HepG2 (cell line): ENCODE measurements around the gene SRP9. TPM values are rescaled to one million over a fixed set of nuclear protein-coding genes. Genes with fewer than 3 reads are reported as not detected.

Experiments used
- ELF3 ChIP-seq: IDR thresholded peaks from 2 replicates; pipeline ENCODE4 v1.6.1; 2016; ENCODE audit warnings: missing genetic modification reagents, missing compliant biosample characterization
- EP300 ChIP-seq, 3 experiments: sonication (generic) in 1 of 3; formaldehyde crosslinking in 1 of 3; IDR thresholded peaks; 2 replicates each; pipeline versions ENCODE4 v1.5.1 to v1.6.1; 2011 to 2020; ENCODE audit warnings: low read depth in 2 of 3, low read length in 2 of 3, borderline replicate concordance in 1 of 3, improper control_type of control experiment in 1 of 3, mild to moderate bottlenecking in 1 of 3, missing genetic modification reagents in 1 of 3, moderate library complexity in 1 of 3
- FOXM1 ChIP-seq: sonication (generic); formaldehyde crosslinking; IDR thresholded peaks from 2 replicates; pipeline ENCODE4 v1.5.0; 2020; ENCODE audit warnings: missing genetic modification reagents
- KDM5B ChIP-seq: sonication (generic); formaldehyde crosslinking; IDR thresholded peaks from 2 replicates; pipeline ENCODE4 v1.4.0; 2020; ENCODE audit warnings: missing genetic modification reagents, mild to moderate bottlenecking, borderline replicate concordance
- LCORL ChIP-seq, 2 experiments: fragments of 450-650 bp in 1 of 2; sonication (generic) in 1 of 2; formaldehyde crosslinking in 1 of 2; IDR thresholded peaks; 2 replicates each; pipeline versions ENCODE4 v1.5.0 to v1.6.1; 2017 to 2020; ENCODE audit warnings: antibody characterized with exemption in 1 of 2, missing genetic modification reagents in 1 of 2
- NFE2L1 ChIP-seq: sonication (generic); formaldehyde crosslinking; IDR thresholded peaks from 2 replicates; pipeline ENCODE4 v1.4.0; 2020; ENCODE audit warnings: missing genetic modification reagents, mild to moderate bottlenecking, borderline replicate concordance
- POLR2AphosphoS5 ChIP-seq: IDR thresholded peaks from 2 replicates; pipeline ENCODE4 v1.6.1; 2012; ENCODE audit warnings: low read depth, low read length
- SMAD1 ChIP-seq: sonication (generic); formaldehyde crosslinking; IDR thresholded peaks from 2 replicates; pipeline ENCODE4 v1.4.0; 2020; ENCODE audit warnings: missing genetic modification reagents, low read depth, mild to moderate bottlenecking, borderline replicate concordance
- TFAP4 ChIP-seq: sonication (generic); IDR thresholded peaks from 2 replicates; pipeline ENCODE4 v1.6.1; 2016; ENCODE audit warnings: low read depth, borderline replicate concordance
- YEATS4 ChIP-seq: sonication (generic); formaldehyde crosslinking; IDR thresholded peaks from 2 replicates; pipeline ENCODE4 v1.4.0; 2020; ENCODE audit warnings: missing genetic modification reagents, borderline replicate concordance
- ZBTB14 ChIP-seq: sonication (generic); formaldehyde crosslinking; IDR thresholded peaks from 2 replicates; pipeline ENCODE4 v1.4.0; 2020; ENCODE audit warnings: missing genetic modification reagents
- ZFP36L1 ChIP-seq: sonication (generic); formaldehyde crosslinking; IDR thresholded peaks from 2 replicates; pipeline ENCODE4 v1.8.0; 2022; ENCODE audit warnings: mild to moderate bottlenecking, missing genetic modification reagents, moderate library complexity
- ZNF326 ChIP-seq: sonication (generic); formaldehyde crosslinking; IDR thresholded peaks from 2 replicates; pipeline ENCODE4 v1.4.0; 2020; ENCODE audit warnings: missing genetic modification reagents, borderline replicate concordance
- ZNF333 ChIP-seq: sonication (generic); formaldehyde crosslinking; IDR thresholded peaks from 2 replicates; pipeline ENCODE4 v1.4.0; 2020; ENCODE audit warnings: mild to moderate bottlenecking, missing genetic modification reagents, borderline replicate concordance
- ZNF432 ChIP-seq: sonication (generic); formaldehyde crosslinking; IDR thresholded peaks from 2 replicates; pipeline ENCODE4 v1.5.0; 2020; ENCODE audit warnings: missing genetic modification reagents, mild to moderate bottlenecking, borderline replicate concordance
- ZNF609 ChIP-seq: sonication (generic); formaldehyde crosslinking; IDR thresholded peaks from 2 replicates; pipeline ENCODE4 v1.4.0; 2020; ENCODE audit warnings: mild to moderate bottlenecking, missing genetic modification reagents, borderline replicate concordance
- ZNF747 ChIP-seq: sonication (generic); formaldehyde crosslinking; IDR thresholded peaks from 2 replicates; pipeline ENCODE4 v1.8.1; 2023; ENCODE audit warnings: missing genetic modification reagents, mild to moderate bottlenecking, borderline replicate concordance
- polyA plus RNA-seq, 8 experiments: library from polyadenylated mRNA; depleted of rRNA in 3 of 8; stranded (reverse) in 7 of 8; unstranded in 1 of 8; fragments of >200 nt; fragmentation: Illumina TruSeq in 4 of 8; extraction: Trizol in 4 of 8; gene quantifications; 2 replicates each; pipeline versions ENCODE4 v1.2.1 to v1.2.3, GENCODE V29; 2011 to 2016; ENCODE audit warnings: low read depth in 4 of 8, missing spikeins in 1 of 8, mixed read lengths in 1 of 8; ENCODE audit not compliant: insufficient read depth in 1 of 8
- total RNA-seq, 5 experiments: library from RNA; depleted of rRNA; stranded (reverse); fragments of >200 nt; fragmentation: Illumina TruSeq; extraction: Trizol; gene quantifications; 2 replicates each; pipeline ENCODE4 v1.2.3, GENCODE V29; 2016; ENCODE audit warnings: low read depth in 1 of 5
- TF ChIP-seq, protein P1 (sequence below): sonication (generic); formaldehyde crosslinking; IDR thresholded peaks from 2 replicates; pipeline ENCODE4 v1.5.0; 2020; ENCODE audit warnings: missing genetic modification reagents

SRP9 gene
- total and polyA plus RNA-seq, 2 of the 13 experiments (the other 11 are each of a cell fraction or from before 2014, with no cell fraction given), result 251 to 307 TPM

DNA sequence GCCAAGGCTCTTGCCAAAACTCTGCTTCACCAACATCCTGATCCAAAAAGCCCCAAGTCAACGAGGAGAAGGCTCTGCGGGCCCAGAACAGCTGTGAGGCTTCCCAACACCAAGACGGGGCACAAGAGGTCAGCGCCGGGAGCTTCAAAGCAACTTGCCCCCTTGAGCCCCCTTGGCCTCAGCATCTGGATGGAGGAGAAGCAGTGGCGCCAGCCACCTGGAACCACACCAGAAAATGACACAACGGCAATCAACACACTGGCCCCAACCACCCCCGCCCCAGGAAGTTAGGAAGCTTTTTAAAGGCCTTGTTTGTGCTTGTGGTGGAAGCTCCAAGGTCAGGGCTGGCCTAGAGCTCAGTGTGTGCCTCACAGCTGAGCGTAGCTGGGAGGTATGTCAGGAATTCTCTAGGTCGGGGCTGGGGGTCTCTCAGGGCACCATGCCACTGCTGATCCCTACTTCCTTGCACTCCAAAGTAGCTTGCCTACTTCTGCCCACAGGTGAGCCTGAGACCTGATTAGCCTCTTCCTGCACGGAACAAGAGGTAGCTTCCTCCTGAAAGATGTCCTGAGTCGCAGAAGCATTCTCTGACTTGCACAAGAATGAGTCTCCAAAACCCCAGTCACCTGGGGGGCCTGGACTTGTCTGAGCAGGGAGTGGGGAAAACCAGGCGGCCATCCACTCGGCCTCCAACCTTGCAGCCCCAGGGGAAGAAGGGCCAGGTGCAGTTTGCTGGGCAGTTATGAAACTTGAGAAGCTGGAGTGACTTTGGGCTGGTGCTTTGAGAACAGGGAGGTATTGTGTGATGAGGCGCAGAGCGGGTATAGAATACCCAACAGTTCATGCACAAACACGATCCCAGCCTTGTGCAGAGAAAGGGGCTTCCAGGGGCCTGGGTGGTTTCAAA is 9.7 kb upstream of the SRP9 start (continued):
- TF ChIP-seq ZNF609 (CRISPR knock-in tag), result peak; percentile 28; the same call in 1 of the 2 replicates
- TF ChIP-seq KDM5B (CRISPR knock-in tag), result peak; percentile 35; the same call in 1 of the 2 replicates
- no peak for TF ChIP-seq ZBTB14 (CRISPR knock-in tag)
- TF ChIP-seq POLR2AphosphoS5, result no peak
- TF ChIP-seq SMAD1, result 0 out of 2 replicates have a peak, but pooled peaks have one; percentile 39
- no peak for TF ChIP-seq YEATS4 (CRISPR knock-in tag)
- TF ChIP-seq ZNF326, result no peak
- no peak for TF ChIP-seq ZNF333 (CRISPR knock-in tag)
- TF ChIP-seq FOXM1, result no peak
- TF ChIP-seq TFAP4, result peak; percentile 93
- TF ChIP-seq ZNF432 (CRISPR knock-in tag), result no peak
- peak; percentile 66; the same call in 1 of the 2 replicates for TF ChIP-seq ZNF747 (CRISPR knock-in tag)
- no peak for TF ChIP-seq LCORL (IDR thresholded peaks at IDR 0.05)
- TF ChIP-seq LCORL (CRISPR knock-in tag; IDR thresholded peaks at IDR 0.05), result peak; percentile 60
- TF ChIP-seq ZFP36L1 (CRISPR knock-in tag), result no peak
- TF ChIP-seq, protein P1, sequence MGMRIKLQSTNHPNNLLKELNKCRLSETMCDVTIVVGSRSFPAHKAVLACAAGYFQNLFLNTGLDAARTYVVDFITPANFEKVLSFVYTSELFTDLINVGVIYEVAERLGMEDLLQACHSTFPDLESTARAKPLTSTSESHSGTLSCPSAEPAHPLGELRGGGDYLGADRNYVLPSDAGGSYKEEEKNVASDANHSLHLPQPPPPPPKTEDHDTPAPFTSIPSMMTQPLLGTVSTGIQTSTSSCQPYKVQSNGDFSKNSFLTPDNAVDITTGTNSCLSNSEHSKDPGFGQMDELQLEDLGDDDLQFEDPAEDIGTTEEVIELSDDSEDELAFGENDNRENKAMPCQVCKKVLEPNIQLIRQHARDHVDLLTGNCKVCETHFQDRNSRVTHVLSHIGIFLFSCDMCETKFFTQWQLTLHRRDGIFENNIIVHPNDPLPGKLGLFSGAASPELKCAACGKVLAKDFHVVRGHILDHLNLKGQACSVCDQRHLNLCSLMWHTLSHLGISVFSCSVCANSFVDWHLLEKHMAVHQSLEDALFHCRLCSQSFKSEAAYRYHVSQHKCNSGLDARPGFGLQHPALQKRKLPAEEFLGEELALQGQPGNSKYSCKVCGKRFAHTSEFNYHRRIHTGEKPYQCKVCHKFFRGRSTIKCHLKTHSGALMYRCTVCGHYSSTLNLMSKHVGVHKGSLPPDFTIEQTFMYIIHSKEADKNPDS (CRISPR knock-in tag), result no peak
- TF ChIP-seq NFE2L1 (CRISPR knock-in tag), result no peak
- peak; percentile 80 for TF ChIP-seq ELF3 (CRISPR knock-in tag)
- peak; percentile 81 to 92; a peak in 3 of 4 replicates for TF ChIP-seq EP300 (IDR thresholded peaks at IDR 0.05; ENCODE audit: low read depth in 2 of 2, low read length in 2 of 2)
- peak; percentile 91 for TF ChIP-seq EP300 (CRISPR knock-in tag; IDR thresholded peaks at IDR 0.05; ENCODE audit: borderline replicate concordance)
